ENCODE results near the gene PAN3.

PAN3 gene

GRCh38 chr13:28229522-28230411 is 91.4 kb downstream of the PAN3 start:
- DNase-seq = no peak

GRCh38 chr13:28231642-28232041 is 93.3 kb downstream of the PAN3 start:
- no peak for DNase-seq

- DNase-seq = no peak
Measured at GRCh38 chr13:28237944-28238343, 99.6 kb downstream of the PAN3 start.

DNA sequence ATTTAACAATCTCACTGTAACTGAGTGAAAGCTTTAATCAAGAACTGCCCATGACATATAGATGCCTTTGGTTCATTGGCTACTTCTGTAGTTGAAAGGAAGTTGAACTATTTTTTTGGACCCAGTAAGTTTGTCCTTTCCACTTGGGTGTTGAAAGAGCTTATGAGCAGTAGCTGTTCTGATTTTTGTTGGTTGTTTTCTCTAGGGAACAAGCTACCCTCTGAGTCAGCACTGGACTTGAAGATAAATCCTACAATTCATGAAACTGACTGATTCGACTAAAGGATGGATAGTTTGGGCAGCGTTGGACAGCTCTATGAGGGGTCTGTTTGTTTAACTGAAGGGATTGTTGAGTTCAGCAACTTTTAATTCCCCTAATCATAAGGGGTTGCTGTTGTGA is 101.0 kb downstream of the PAN3 start:
- DNase-seq = peak in 3 of 4 experiments; percentile 5 to 34 (median 30)

DNA sequence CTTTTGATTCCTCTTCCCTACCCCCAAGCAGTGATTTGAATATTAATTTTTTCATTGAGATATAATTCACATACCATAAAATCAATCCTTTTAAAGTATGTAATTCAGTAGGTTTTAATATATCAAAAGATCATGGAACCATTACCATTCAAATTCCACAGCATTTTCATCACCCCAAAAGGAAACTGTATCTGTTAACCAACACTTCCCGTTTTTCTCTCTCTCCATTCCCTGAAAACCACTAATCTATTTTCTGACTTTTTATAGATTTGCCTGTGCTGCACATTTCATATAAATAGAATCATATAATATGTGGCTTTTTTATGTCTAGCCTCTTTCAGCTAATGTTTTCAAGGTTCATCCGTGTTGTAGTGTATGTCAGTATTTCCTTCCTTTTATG is 107.1 kb downstream of the PAN3 start:
- no peak for DNase-seq

DNA sequence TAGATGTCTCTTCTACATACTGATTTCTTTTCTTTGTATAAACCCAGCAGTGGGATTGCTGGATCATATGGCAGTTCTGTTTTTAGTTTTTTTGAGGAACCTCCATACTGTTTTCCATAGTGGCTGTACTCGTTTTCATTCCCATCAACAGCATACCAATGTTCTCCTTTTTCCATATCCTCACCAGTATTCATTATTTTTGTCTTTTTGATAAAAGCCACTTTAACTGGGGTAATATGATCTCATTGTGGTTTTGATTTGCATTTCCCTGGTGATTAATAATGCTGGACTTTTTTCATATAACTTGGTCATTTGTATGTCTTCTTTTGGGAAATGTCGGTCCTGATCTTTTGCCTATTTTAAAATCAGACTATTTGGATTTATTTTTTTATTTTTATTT is 108.5 kb downstream of the PAN3 start:
- DNase-seq = peak in 1 of 4 experiments; percentile 6

DNA sequence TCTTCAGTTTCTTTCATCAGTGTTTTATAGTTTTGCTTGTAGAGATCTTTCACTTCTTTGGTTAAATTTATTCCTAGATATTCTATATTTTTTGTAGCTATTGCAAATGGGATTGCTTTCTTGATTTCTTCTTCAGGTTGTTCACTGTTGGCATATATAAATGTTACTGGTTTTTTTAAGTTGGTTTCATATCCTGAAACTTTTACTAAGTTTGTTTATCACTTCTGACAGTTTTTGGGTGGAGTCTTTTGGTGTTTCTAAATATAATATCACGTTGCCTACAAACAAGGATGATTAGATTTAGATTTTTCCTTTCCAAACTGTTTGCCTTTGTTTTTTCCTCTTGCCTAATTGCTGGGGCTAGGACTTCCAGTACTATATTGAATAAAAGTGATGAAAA is 109.7 kb downstream of the PAN3 start:
- DNase-seq = no peak

- DNase-seq = no peak
Measured at GRCh38 chr13:28250542-28250941, 112.2 kb downstream of the PAN3 start.

DNA sequence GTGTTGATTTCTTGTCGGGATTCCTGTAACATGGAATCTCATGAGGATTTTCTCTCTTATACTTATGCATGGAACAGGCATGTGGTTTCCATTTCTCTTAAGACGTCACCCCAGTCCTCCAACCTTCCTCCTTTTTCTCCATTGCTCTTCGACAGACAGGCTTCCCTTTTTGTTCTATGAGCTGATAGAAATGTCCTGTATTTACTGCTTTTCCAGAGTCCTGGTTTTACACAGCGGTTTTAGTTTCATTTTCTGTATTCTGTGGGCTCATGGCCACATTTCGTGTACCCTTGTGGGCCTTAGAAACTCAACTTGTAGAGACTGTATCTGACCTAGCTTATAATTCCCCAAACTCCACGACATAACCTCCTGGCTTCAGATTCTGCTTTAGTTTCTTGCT is 113.1 kb downstream of the PAN3 start:
- peak; percentile 49 to 69 (median 66) for DNase-seq

GRCh38 chr13:28252547-28252946 is 114.2 kb downstream of the PAN3 start:
- DNase-seq = no peak

- no peak for DNase-seq
Measured at GRCh38 chr13:28257305-28257704, 119.0 kb downstream of the PAN3 start.

DNA sequence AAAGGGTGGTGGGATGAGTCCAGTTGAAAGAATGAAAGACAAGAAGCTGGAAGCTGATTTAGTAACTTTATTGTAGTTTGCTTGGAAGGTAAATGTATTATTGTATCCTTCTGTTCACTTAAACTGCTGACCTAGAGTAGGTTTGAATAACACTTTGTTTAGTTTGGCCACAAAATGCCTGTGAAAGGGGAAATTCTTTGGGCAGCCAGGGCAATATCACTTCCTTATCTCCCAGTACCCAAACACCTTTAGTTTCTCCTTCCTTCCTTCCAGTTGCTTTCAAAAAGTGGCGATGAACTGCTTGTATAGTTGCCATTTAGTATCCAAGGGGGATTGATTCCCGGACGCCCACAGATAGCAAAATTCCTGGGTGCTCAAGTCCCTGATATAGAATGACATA is 120.1 kb downstream of the PAN3 start:
- DNase-seq = no peak

GRCh38 chr13:28267497-28267896 is 129.2 kb downstream of the PAN3 start:
- DNase-seq = no peak

GRCh38 chr13:28268800-28269223 is 130.5 kb downstream of the PAN3 start:
- DNase-seq = peak; percentile 4 to 76 (median 38)

- peak in 2 of 4 experiments; percentile 29 to 40 for DNase-seq
Measured at GRCh38 chr13:28271056-28271840, 132.9 kb downstream of the PAN3 start.

DNA sequence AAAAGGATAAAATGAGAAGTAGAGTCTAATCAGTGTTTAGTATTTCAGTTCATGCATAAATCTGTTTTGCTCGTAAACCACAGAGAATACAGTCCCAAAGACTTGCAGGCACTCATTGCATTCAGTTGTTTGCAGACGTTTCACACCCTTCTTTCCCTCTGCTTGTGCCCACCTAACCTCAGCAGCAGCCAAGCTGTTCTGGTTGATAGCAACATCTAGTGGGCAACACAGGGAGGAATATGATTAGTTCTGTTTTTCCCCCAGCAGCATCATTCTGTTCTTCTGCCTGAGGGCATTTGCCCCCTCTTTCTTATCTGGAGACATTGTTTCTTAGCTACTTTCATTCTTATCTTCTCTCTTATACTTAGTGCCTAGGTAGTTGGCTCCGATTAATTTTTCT is 135.6 kb downstream of the PAN3 start:
- DNase-seq = no peak

GRCh38 chr13:28282451-28282850 is 144.1 kb downstream of the PAN3 start:
- DNase-seq = peak; percentile 4 to 52 (median 39)

- no peak for DNase-seq
Measured at GRCh38 chr13:28283600-28283999, 145.3 kb downstream of the PAN3 start.

DNA sequence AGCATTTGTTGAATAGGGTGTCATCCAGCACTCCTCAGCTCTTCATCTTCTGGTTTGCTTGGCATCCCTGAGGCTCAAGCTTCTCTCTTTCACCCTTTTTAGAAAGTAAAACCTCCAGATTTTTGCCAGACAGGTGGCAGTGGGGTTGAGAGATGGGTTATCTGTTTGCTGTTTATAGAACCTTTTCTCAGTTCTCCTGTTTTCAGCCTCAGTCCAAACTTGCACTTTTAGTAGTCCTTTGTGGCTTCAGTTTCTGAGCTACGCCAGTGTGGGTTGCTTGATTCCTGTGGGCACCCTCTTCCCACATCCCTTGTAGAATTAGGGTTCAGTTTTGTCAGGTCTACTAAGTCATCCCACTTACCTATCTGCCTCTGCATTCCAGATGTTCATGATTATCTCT is 147.9 kb downstream of the PAN3 start:
- DNase-seq = no peak

- no peak for DNase-seq
Measured at GRCh38 chr13:28297341-28297740, 159.0 kb downstream of the PAN3 start.

GRCh38 chr13:28299916-28300315 is 161.6 kb downstream of the PAN3 start:
- no peak for DNase-seq

- no peak for DNase-seq
Measured at GRCh38 chr13:28301839-28302238, 163.5 kb downstream of the PAN3 start.

DNA sequence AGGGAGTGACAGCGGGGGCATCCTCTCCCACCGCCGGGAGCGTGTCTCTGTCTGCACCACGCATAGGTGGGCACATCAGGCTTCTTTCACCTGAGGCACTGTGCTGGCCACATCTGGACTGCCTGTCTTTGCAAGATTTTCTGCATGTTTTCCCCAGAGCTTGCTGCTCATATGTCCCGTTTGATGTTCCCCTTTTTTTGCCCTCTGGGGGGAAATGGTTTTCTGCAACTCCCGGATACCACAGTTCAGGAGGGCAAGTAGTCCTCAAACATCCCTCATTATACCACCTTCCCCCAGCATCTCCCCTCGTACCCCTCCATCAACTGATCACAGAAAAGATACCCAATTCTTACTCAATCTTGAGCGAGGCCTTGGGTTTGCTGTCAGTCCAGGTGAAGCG is 168.0 kb downstream of the PAN3 start:
- peak in 1 of 4 experiments; percentile 28 for DNase-seq

- DNase-seq = peak; percentile 53 to 59 (median 54)
Measured at GRCh38 chr13:28313579-28313978, 175.2 kb downstream of the PAN3 start.

All from suppressor macrophage (primary cell).